ENCODE measurements around the gene PDPK1. TPM values are rescaled to one million over a fixed set of nuclear protein-coding genes. Genes with fewer than 3 reads are reported as not detected.

PDPK1 gene
- polyA plus RNA-seq, 10 donors, result 23.7 to 34.3 (median 28.6) TPM

Other genes starting within 250 kb of the PDPK1 start
- gene ABCA3, start 197.3 kb upstream of the PDPK1 start, polyA plus RNA-seq (ENCODE audit: insufficient read length in 10 of 10), result 10 to 100 TPM; 12.5 to 18.8 (median 14.8) TPM
- gene CCNF, start 108.6 kb upstream of the PDPK1 start, polyA plus RNA-seq (ENCODE audit: insufficient read length in 10 of 10), result 1 to 10 TPM; 4.8 to 9.7 (median 6.4) TPM
- gene TEDC2, start 77.9 kb upstream of the PDPK1 start, polyA plus RNA-seq (ENCODE audit: insufficient read length in 10 of 10), result 1 to 10 TPM; 2.7 to 7.5 (median 4.8) TPM
- gene NTN3, start 66.7 kb upstream of the PDPK1 start, polyA plus RNA-seq (ENCODE audit: insufficient read length in 10 of 10), result 1 to 10 TPM; 1.7 to 2.9 (median 2.3) TPM
- gene TBC1D24, start 62.9 kb upstream of the PDPK1 start, polyA plus RNA-seq (ENCODE audit: insufficient read length in 10 of 10), result 10 to 100 TPM; 14.9 to 25.3 (median 21.4) TPM
- 100 to 1,000 TPM in 4 of 10 donors, 10 to 100 TPM in 6; 70.4 to 142 (median 94.2) TPM for gene ATP6V0C, start 24.1 kb upstream of the PDPK1 start, polyA plus RNA-seq (ENCODE audit: insufficient read length in 10 of 10)
- 10 to 100 TPM in 6 of 10 donors, 1 to 10 TPM in 4; 6.5 to 16.4 (median 11.0) TPM for gene AMDHD2, start 17.6 kb upstream of the PDPK1 start, polyA plus RNA-seq (ENCODE audit: insufficient read length in 10 of 10)
- gene CEMP1, start 6.6 kb upstream of the PDPK1 start, polyA plus RNA-seq (ENCODE audit: insufficient read length in 10 of 10), result 1 to 10 TPM in 6 of 10 donors, under 1 TPM in 2, not detected in 2; 0.15 to 3.3 (median 1.7) TPM
- gene KCTD5, start 144.5 kb downstream of the PDPK1 start, polyA plus RNA-seq (ENCODE audit: insufficient read length in 10 of 10), result 10 to 100 TPM; 18.5 to 22.9 (median 20.6) TPM
- 1 to 10 TPM in 6 of 10 donors, under 1 TPM in 4; 0.86 to 1.6 (median 1.2) TPM for gene PRSS27, start 182.2 kb downstream of the PDPK1 start, polyA plus RNA-seq (ENCODE audit: insufficient read length in 10 of 10)
- gene SRRM2, start 214.6 kb downstream of the PDPK1 start, polyA plus RNA-seq (ENCODE audit: insufficient read length in 10 of 10), result 100 to 1,000 TPM; 351 to 593 (median 450) TPM
- 100 to 1,000 TPM; 126 to 207 (median 146) TPM for gene ELOB, start 239.3 kb downstream of the PDPK1 start, polyA plus RNA-seq (ENCODE audit: insufficient read length in 10 of 10)
- not detected for gene PRSS33, start 249.5 kb downstream of the PDPK1 start, polyA plus RNA-seq (ENCODE audit: insufficient read length in 10 of 10)